SU-DHL-6 (cell line): ENCODE measurements around the gene ST3GAL4.
"Not testable (repeated sequence)": the region's sequence is repeated elsewhere in the genome, so short reads cannot be mapped to it uniquely, and the experiment has no call there.

Experiments
- H2AFZ ChIP-seq: fragments of 200-600 bp; sonication (generic); 2 replicates; pipeline ENCODE4 v1.6.1; 2014; ENCODE audit warnings: low read depth, mild to moderate bottlenecking, moderate library complexity, mixed read lengths, antibody characterized with exemption, low read length; ENCODE audit not compliant: severe bottlenecking
- H3F3A ChIP-seq: fragments of 200-600 bp; shearing (Covaris generic); 2 replicates; pipeline ENCODE4 v1.6.0; 2016; ENCODE audit warnings: antibody characterized with exemption, mild to moderate bottlenecking; ENCODE audit not compliant: insufficient read depth
- H3K27ac ChIP-seq: fragments of 200-600 bp; sonication (generic); 2 replicates; pipeline ENCODE4 v1.5.1; 2016; ENCODE audit warnings: low read depth, mild to moderate bottlenecking, low read length, moderate library complexity, mixed read lengths
- H3K27me3 ChIP-seq: fragments of 200-600 bp; sonication (generic), shearing (Covaris generic); 2 replicates; pipeline ENCODE4 v1.6.0; 2014; ENCODE audit warnings: mild to moderate bottlenecking, low read length
- H3K36me3 ChIP-seq: fragments of 200-600 bp; sonication (generic); 2 replicates; pipeline ENCODE4 v1.6.1; 2014; ENCODE audit warnings: mild to moderate bottlenecking, low read length, mixed read lengths
- H3K4me2 ChIP-seq: fragments of 300-600, 200-600 bp; shearing (Covaris generic), sonication (generic); 2 replicates; pipeline ENCODE4 v1.6.0; 2014; ENCODE audit warnings: low read length, low read depth, mild to moderate bottlenecking; ENCODE audit not compliant: poor library complexity, severe bottlenecking
- H3K4me3 ChIP-seq: fragments of 200-600 bp; sonication (generic); 2 replicates; pipeline ENCODE4 v1.5.1; 2014; ENCODE audit warnings: antibody characterized with exemption, low read length, mild to moderate bottlenecking, mixed read lengths; ENCODE audit not compliant: insufficient read depth, poor library complexity, severe bottlenecking
- H3K79me2 ChIP-seq: fragments of 200-600 bp; sonication (generic); 2 replicates; pipeline ENCODE4 v1.6.1; 2014; ENCODE audit warnings: mild to moderate bottlenecking, low read length, moderate library complexity; ENCODE audit not compliant: insufficient read depth
- H3K9ac ChIP-seq: fragments of 200-600 bp; sonication (generic); 2 replicates; pipeline ENCODE4 v1.7.0; 2014; ENCODE audit warnings: mild to moderate bottlenecking, low read length
- H3K9me2 ChIP-seq: fragments of 200-600 bp; sonication (generic); replicated peaks from 2 replicates; pipeline ENCODE4 v1.6.1; 2014; ENCODE audit warnings: low read length; ENCODE audit not compliant: insufficient read depth
- H3K9me3 ChIP-seq: fragments of 200-600 bp; sonication (generic); 2 replicates; pipeline ENCODE4 v1.6.1; 2014; ENCODE audit warnings: low read length, mixed read lengths; ENCODE audit not compliant: insufficient read depth
- H4K20me1 ChIP-seq: fragments of 200-600 bp; sonication (generic); 2 replicates; pipeline ENCODE4 v1.6.1; 2014; ENCODE audit warnings: low read depth, mild to moderate bottlenecking, antibody characterized with exemption, low read length, moderate library complexity, mixed read lengths
- CTCF ChIP-seq: fragments of 200-600 bp; sonication (generic); IDR thresholded peaks from one replicate; pipeline ENCODE4 v1.5.1; 2017; ENCODE audit warnings: antibody characterized with exemption, mild to moderate bottlenecking, low read length, moderate library complexity; ENCODE audit not compliant: insufficient read depth, poor library complexity, severe bottlenecking
- EZH2phosphoT487 ChIP-seq: fragments of 200-600 bp; sonication (generic), shearing (Covaris generic); conservative IDR thresholded peaks from 2 replicates; pipeline ENCODE4 v1.6.1; 2018; ENCODE audit warnings: mild to moderate bottlenecking, antibody characterized with exemption, low read length, moderate library complexity, mixed read lengths

ST3GAL4 gene

DNA sequence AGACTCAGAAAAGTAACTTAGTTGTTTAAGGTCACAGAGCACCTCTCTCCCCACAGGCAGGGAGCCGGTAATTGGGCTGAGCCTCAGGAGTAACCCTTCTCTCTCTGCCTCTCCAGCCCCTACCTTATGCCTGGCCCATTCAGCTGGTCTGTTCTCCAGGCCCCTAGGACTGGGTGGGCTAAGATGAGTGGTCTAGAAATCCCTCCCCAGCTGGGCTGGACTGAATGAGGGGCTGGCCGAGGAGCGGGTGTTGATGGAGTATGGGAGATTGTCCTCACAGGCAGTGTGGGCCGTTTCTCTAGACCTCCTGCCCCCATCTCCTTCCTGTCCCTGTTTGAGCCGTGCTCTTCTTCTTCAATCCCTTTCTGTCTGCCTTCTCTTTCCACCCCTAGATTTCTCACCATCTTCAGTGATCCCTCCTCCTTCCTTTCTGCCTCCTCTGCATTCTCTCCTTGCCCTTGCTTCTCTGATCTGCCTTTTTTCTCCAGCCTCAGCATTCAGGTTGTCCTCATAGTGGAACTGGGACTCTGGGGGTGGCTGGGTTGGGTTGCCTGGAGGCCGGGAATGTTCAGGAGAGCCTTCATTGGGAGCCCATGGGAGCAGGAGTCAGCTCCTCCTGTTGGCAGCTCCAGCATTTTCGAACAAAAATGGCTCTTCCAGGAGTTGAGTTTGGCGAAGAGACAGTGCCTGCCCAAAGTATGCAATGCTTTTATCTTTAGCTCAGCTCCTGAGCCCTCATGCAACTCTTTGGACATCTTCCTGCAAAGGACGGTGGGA lies 7.6 kb downstream of the ST3GAL4 start:
- Histone ChIP-seq H3K36me3 (no peaks in the 10 kb centered on the region), H3K4me3 (no peak overlapping the region), H3K4me2 (no peak overlapping the region), H4K20me1 (no peaks in the 10 kb centered on the region), H3K27ac (no peak overlapping the region), H2AFZ (no peak overlapping the region), H3K27me3 (no peaks in the 10 kb centered on the region), H3F3A (no peaks in the 10 kb centered on the region), H3K9ac (no peak overlapping the region), H3K9me2 (no peaks in the 10 kb centered on the region), H3K79me2 (no peaks in the 10 kb centered on the region), H3K9me3 (no peaks in the 10 kb centered on the region)
- TF ChIP-seq CTCF: no peak
- no peak for TF ChIP-seq EZH2phosphoT487

DNA sequence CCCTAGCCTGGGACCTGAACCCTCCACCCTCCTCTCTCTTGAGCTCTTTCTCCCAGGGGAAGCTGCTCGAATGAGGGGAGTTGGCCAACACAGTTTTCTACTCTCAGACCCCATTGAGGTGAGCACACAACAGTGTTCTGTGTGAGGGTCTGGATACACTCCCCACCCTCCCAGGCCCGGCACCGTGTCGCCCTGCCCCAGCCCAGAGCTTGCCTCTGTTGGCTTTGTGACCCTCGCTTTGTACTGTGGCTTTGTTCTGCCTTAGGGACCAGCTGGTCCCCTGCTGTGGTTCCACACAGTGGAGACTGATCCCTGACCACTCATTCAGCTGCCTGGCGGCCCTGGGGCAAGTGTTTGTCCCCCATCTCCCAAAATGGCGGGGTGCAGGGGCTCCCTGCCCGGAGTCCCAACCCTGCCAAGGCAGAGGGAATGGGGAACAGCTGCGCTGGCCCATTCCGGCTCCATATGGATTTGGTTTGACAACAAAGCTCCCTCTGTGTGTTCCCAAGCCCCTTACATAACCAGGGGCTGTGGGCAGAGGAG lies 8.3 kb downstream of the ST3GAL4 start:
- H3K9ac ChIP-seq: no peak overlapping the region
- no peaks in the 10 kb centered on the region for H3K36me3 ChIP-seq
- no peaks in the 10 kb centered on the region for H4K20me1 ChIP-seq
- no peak overlapping the region for H3K4me3 ChIP-seq
- H3K4me2 ChIP-seq: no peak overlapping the region
- no peaks in the 10 kb centered on the region for H3K9me3 ChIP-seq
- no peaks in the 10 kb centered on the region for H3K27me3 ChIP-seq
- TF ChIP-seq CTCF (no peak), EZH2phosphoT487 (no peak)
- no peaks in the 10 kb centered on the region for H3K79me2 ChIP-seq
- H2AFZ ChIP-seq: no peak overlapping the region
- H3F3A ChIP-seq: no peaks in the 10 kb centered on the region
- no peaks in the 10 kb centered on the region for H3K9me2 ChIP-seq
- no peak overlapping the region for H3K27ac ChIP-seq

GRCh38 chr11:126364735-126365134 lies 9.2 kb downstream of the ST3GAL4 start:
- H2AFZ ChIP-seq, H3K36me3 ChIP-seq, H3K4me2 ChIP-seq, H3K27ac ChIP-seq, H3K9me2 ChIP-seq, H3K4me3 ChIP-seq, H3K79me2 ChIP-seq, H3K9me3 ChIP-seq, H4K20me1 ChIP-seq, H3K27me3 ChIP-seq, H3K9ac ChIP-seq, H3F3A ChIP-seq: not testable (repeated sequence)

GRCh38 chr11:126365508-126365907 lies 10.0 kb downstream of the ST3GAL4 start:
- H3K27ac ChIP-seq, H3K4me2 ChIP-seq, H3K79me2 ChIP-seq: not testable (repeated sequence)

More at GRCh38 chr11:126365508-126365907, 10.0 kb downstream of the ST3GAL4 start:
- not testable (repeated sequence) for H3K27me3 ChIP-seq, H3K9me2 ChIP-seq, H3K9me3 ChIP-seq, H3F3A ChIP-seq, H3K36me3 ChIP-seq, H3K9ac ChIP-seq, H3K4me3 ChIP-seq, H2AFZ ChIP-seq, H4K20me1 ChIP-seq
